ENCODE results near the gene TMEM14C. TPM values are rescaled to one million over a fixed set of nuclear protein-coding genes. Genes with fewer than 3 reads are reported as not detected.
"Not testable (repeated sequence)": the region's sequence is repeated elsewhere in the genome, so short reads cannot be mapped to it uniquely, and the experiment has no call there.

The TMEM14C gene
- total and polyA plus RNA-seq, 4 donors = 52.8 to 173 (median 78.3) TPM

GRCh38 chr6:10736731-10737130 is 13.9 kb downstream of the TMEM14C start:
- TF ChIP-seq CTCF (IDR thresholded peaks at IDR 0.05; ENCODE audit: control extremely low read depth, extremely low read depth) = no peak
- Histone ChIP-seq H3K27me3 (ENCODE audit: control insufficient read depth in 3 of 3, insufficient read depth in 3 of 3, low read length in 2 of 3) (no peaks in the 10 kb centered on the region), H3K9me3 (ENCODE audit: control insufficient read depth in 4 of 4, insufficient read depth in 3 of 4, low read length in 3 of 4) (no peaks in the 10 kb centered on the region), H3K4me3 (no peak overlapping the region), H3K27ac (ENCODE audit: low read depth in 1 of 2, low read length in 1 of 2) (no peak overlapping the region), H3K4me1 (ENCODE audit: control insufficient read depth in 5 of 5, insufficient read depth in 5 of 5, low read length in 5 of 5) (no peaks in the 10 kb centered on the region), H3K9ac (ENCODE audit: insufficient read depth in 1 of 2, low read length in 2 of 2) (no peak overlapping the region), H3K36me3 (ENCODE audit: control insufficient read depth in 4 of 4, insufficient read depth in 4 of 4, low read length in 4 of 4) (peaks cover 8 to 13% (median 8%) of the 10 kb centered on the region in 4 donors)
- no peak for DNase-seq
- no peak for ATAC-seq (ENCODE audit: insufficient read depth, low FRiP score)
- WGBS, 2 donors = 85 to 90% methylated on average over 2 of the region's 2 CpGs

GRCh38 chr6:10740061-10740460 is 17.2 kb downstream of the TMEM14C start:
- DNase-seq = no peak
- H3K9me3 ChIP-seq (ENCODE audit: control insufficient read depth in 4 of 4, insufficient read depth in 3 of 4, low read length in 3 of 4) = no peaks in the 10 kb centered on the region
- no peaks in the 10 kb centered on the region for H3K4me1 ChIP-seq (ENCODE audit: control insufficient read depth in 5 of 5, insufficient read depth in 5 of 5, low read length in 5 of 5)
- no peak overlapping the region for H3K4me3 ChIP-seq
- ATAC-seq (ENCODE audit: insufficient read depth, low FRiP score) = no peak
- H3K27ac ChIP-seq (ENCODE audit: low read depth in 1 of 2, low read length in 1 of 2) = no peak overlapping the region
- no peaks in the 10 kb centered on the region for H3K27me3 ChIP-seq (ENCODE audit: control insufficient read depth in 3 of 3, insufficient read depth in 3 of 3, low read length in 2 of 3)
- peaks cover 0 to 10% (median 1%) of the 10 kb centered on the region in 4 donors for H3K36me3 ChIP-seq (ENCODE audit: control insufficient read depth in 4 of 4, insufficient read depth in 4 of 4, low read length in 4 of 4)
- H3K9ac ChIP-seq (ENCODE audit: insufficient read depth in 1 of 2, low read length in 2 of 2) = no peak overlapping the region
- TF ChIP-seq CTCF (IDR thresholded peaks at IDR 0.05; ENCODE audit: control extremely low read depth, extremely low read depth) = no peak

- not testable (repeated sequence) for H3K27me3 ChIP-seq (ENCODE audit: control insufficient read depth in 3 of 3, insufficient read depth in 3 of 3, low read length in 2 of 3); H3K36me3 ChIP-seq (ENCODE audit: control insufficient read depth in 4 of 4, insufficient read depth in 4 of 4, low read length in 4 of 4); H3K4me3 ChIP-seq; H3K9ac ChIP-seq (ENCODE audit: insufficient read depth in 1 of 2, low read length in 2 of 2); H3K4me1 ChIP-seq (ENCODE audit: control insufficient read depth in 5 of 5, insufficient read depth in 5 of 5, low read length in 5 of 5); ATAC-seq (ENCODE audit: insufficient read depth, low FRiP score); DNase-seq; H3K9me3 ChIP-seq (ENCODE audit: control insufficient read depth in 4 of 4, insufficient read depth in 3 of 4, low read length in 3 of 4); H3K27ac ChIP-seq (ENCODE audit: low read depth in 1 of 2, low read length in 1 of 2)
- 84 to 94% methylated on average over 4 of the region's 4 CpGs for WGBS, 2 donors
Measured at GRCh38 chr6:10741643-10742042, 18.8 kb downstream of the TMEM14C start.

DNA sequence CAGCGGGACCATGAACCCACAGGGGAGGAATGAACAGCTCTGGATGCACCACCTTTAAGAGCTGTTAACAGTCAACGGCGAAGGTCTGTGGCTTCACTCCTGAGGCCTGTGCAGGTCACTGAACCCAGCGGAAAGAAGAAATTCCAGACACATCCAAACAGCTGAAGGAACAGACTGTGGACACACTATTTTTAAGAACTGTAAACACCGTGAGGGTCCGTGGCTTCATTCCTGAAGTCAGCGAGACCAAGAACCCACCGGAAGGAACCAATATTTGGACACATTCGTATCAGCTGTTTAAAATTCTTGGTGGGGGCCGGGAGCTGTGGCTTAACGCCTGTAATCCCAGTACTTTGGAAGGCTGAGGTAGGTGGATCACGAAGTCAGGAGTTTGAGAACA is 19.4 kb downstream of the TMEM14C start:
- no peak for ATAC-seq (ENCODE audit: insufficient read depth, low FRiP score)
- DNase-seq = no peak
- TF ChIP-seq CTCF (IDR thresholded peaks at IDR 0.05; ENCODE audit: control extremely low read depth, extremely low read depth) = no peak
- peaks cover 0 to 10% (median 1%) of the 10 kb centered on the region in 4 donors for H3K36me3 ChIP-seq (ENCODE audit: control insufficient read depth in 4 of 4, insufficient read depth in 4 of 4, low read length in 4 of 4)
- 96 to 97% methylated on average over 12 of the region's 12 CpGs for WGBS, 2 donors
- H3K4me3 ChIP-seq = no peak overlapping the region
- H3K9me3 ChIP-seq (ENCODE audit: control insufficient read depth in 4 of 4, insufficient read depth in 3 of 4, low read length in 3 of 4) = no peaks in the 10 kb centered on the region
- H3K4me1 ChIP-seq (ENCODE audit: control insufficient read depth in 5 of 5, insufficient read depth in 5 of 5, low read length in 5 of 5) = peaks cover 0 to 5% (median 0%) of the 10 kb centered on the region in 5 donors
- no peak overlapping the region for H3K27ac ChIP-seq (ENCODE audit: low read depth in 1 of 2, low read length in 1 of 2)
- H3K27me3 ChIP-seq (ENCODE audit: control insufficient read depth in 3 of 3, insufficient read depth in 3 of 3, low read length in 2 of 3) = no peaks in the 10 kb centered on the region
- H3K9ac ChIP-seq (ENCODE audit: insufficient read depth in 1 of 2, low read length in 2 of 2) = no peak overlapping the region

All from lung (tissue), 12 donors.